HCT116 (cell line): ENCODE data around the gene C16orf78. TPM values are rescaled to one million over a fixed set of nuclear protein-coding genes. Genes with fewer than 3 reads are reported as not detected.

Source experiments
- ATAC-seq: fragments of 200-7000 bp; cut with Tn5 transposase; 2 replicates; pipeline ENCODE4 v1.9.1; 2020; ENCODE audit warnings: mild to moderate bottlenecking, moderate library complexity
- BruUV-seq: library from RNA; stranded (reverse); fragments of 400-500 nt; replicated peaks from 2 replicates; lab custom pipeline; 2021; lab: Mats Ljungman, UMichigan
- CTCF ChIA-PET: fragments of 300-600 bp; sonication (Branson Sonifier 250); formaldehyde crosslinking; loops from one replicate; lab custom pipeline; 2021; ENCODE audit warnings: antibody characterized with exemption; lab: Charles Lee
- POLR2A ChIA-PET: fragments of 300-600, 350-600 bp; sonication (Branson Sonifier 250); formaldehyde crosslinking; loops from one replicate; lab custom pipeline; 2021; ENCODE audit warnings: antibody characterized with exemption; lab: Charles Lee
- RAD21 ChIA-PET, 2 experiments: fragments of 300-600 bp; sonication (Branson Sonifier 250); formaldehyde crosslinking; loops; one replicate each; lab custom pipeline; 2023; ENCODE audit warnings: low total read pairs in 2 of 2; ENCODE audit not compliant: uncharacterized antibody in 2 of 2, unreplicated experiment in 2 of 2, low non-redundant PET in 1 of 2; lab: Charles Lee
- DNase-seq: peaks from one replicate; pipeline ENCODE4 v3.0.0-alpha.2; 2010; ENCODE audit warnings: low read depth, low spot score
- H2AFZ ChIP-seq: fragments of 200-600 bp; shearing (Covaris generic), sonication (generic); 2 replicates; pipeline ENCODE4 v1.6.1; 2017; ENCODE audit warnings: low read depth, mixed run types, mixed read lengths, antibody characterized with exemption, low read length; ENCODE audit not compliant: poor library complexity, severe bottlenecking
- H3K27ac ChIP-seq: 2 replicates; pipeline ENCODE4 v1.5.1; 2012; ENCODE audit warnings: low read depth, low read length
- H3K27me3 ChIP-seq: fragments of 200-600 bp; sonication (generic); 2 replicates; pipeline ENCODE4 v1.6.1; 2016; ENCODE audit warnings: mixed run types, low read length, mixed read lengths; ENCODE audit not compliant: insufficient read depth
- H3K36me3 ChIP-seq, 2 experiments: fragments of 200-500 bp in 1 of 2; fragments of 200-600 bp in 1 of 2; sonication (Bioruptor generic) in 1 of 2; sonication (generic) in 1 of 2; 2 replicates each; pipeline versions ENCODE4 v1.5.1 to v1.6.1; 2014 to 2016; ENCODE audit warnings: low read length in 2 of 2, inconsistent platforms in 1 of 2, mixed read lengths in 1 of 2, mixed run types in 1 of 2; ENCODE audit not compliant: insufficient read depth in 2 of 2, control insufficient read depth in 1 of 2
- H3K4me1 ChIP-seq, 2 experiments: fragments of 200-600 bp in 1 of 2; sonication (generic) in 1 of 2; 2 replicates each; pipeline versions ENCODE4 v1.5.1 to v1.6.1; 2012 to 2017; ENCODE audit warnings: low read length in 2 of 2, inconsistent platforms in 1 of 2, mild to moderate bottlenecking in 1 of 2, mixed read lengths in 1 of 2, mixed run types in 1 of 2, moderate library complexity in 1 of 2; ENCODE audit not compliant: insufficient read depth in 2 of 2, control insufficient read depth in 1 of 2
- H3K4me2 ChIP-seq: fragments of 200-600 bp; sonication (generic); 2 replicates; pipeline ENCODE4 v1.6.1; 2017; ENCODE audit warnings: mixed run types, low read length, mixed read lengths
- H3K4me3 ChIP-seq, 2 experiments: fragments of 200-600 bp in 1 of 2; sonication (generic) in 1 of 2; replicated peaks in 1 of 2; 2 replicates each; pipeline ENCODE4 v1.5.1; 2011 to 2016; ENCODE audit warnings: low read length in 2 of 2, control low read depth in 1 of 2, low read depth in 1 of 2, mild to moderate bottlenecking in 1 of 2, mixed read lengths in 1 of 2, mixed run types in 1 of 2
- H3K79me2 ChIP-seq: fragments of 200-600 bp; sonication (generic); 2 replicates; pipeline ENCODE4 v1.6.1; 2017; ENCODE audit warnings: mild to moderate bottlenecking, mixed run types, low read length, moderate library complexity, mixed read lengths; ENCODE audit not compliant: insufficient read depth
- H3K9ac ChIP-seq: fragments of 200-600 bp; sonication (generic); 2 replicates; pipeline ENCODE4 v1.6.1; 2016; ENCODE audit warnings: low read length, mixed read lengths
- H3K9me2 ChIP-seq: fragments of 200-600 bp; sonication (generic), shearing (Covaris generic); 2 replicates; pipeline ENCODE4 v1.6.1; 2017; ENCODE audit warnings: mixed run types, mild to moderate bottlenecking, moderate library complexity; ENCODE audit not compliant: insufficient read depth
- H3K9me3 ChIP-seq, 2 experiments: fragments of 200-500 bp in 1 of 2; fragments of 200-600 bp in 1 of 2; sonication (Bioruptor generic) in 1 of 2; sonication (generic) in 1 of 2; 2 replicates each; pipeline ENCODE4 v1.6.1; 2014 to 2017; ENCODE audit warnings: low read length in 2 of 2, mixed read lengths in 2 of 2, inconsistent platforms in 1 of 2, low read depth in 1 of 2, mild to moderate bottlenecking in 1 of 2, mixed run types in 1 of 2, moderate library complexity in 1 of 2; ENCODE audit not compliant: control insufficient read depth in 1 of 2, insufficient read depth in 1 of 2
- H4K20me1 ChIP-seq: fragments of 200-600 bp; sonication (generic), shearing (Covaris generic); 2 replicates; pipeline ENCODE4 v1.6.1; 2017; ENCODE audit warnings: mixed run types, mild to moderate bottlenecking, moderate library complexity; ENCODE audit not compliant: insufficient read depth
- ELF1 ChIP-seq: IDR thresholded peaks from 2 replicates; pipeline ENCODE4 v1.6.1; 2012; ENCODE audit warnings: low read depth, borderline replicate concordance
- EZH2 ChIP-seq: fragments of 200-600 bp; sonication (generic); IDR thresholded peaks from 2 replicates; pipeline ENCODE4 v1.6.1; 2017; ENCODE audit warnings: antibody characterized with exemption, mixed run types
- JUND ChIP-seq: IDR thresholded peaks from 2 replicates; pipeline ENCODE4 v1.6.1; 2012
- POLR2AphosphoS5 ChIP-seq: IDR thresholded peaks from 2 replicates; pipeline ENCODE4 v1.6.1; 2011; ENCODE audit warnings: mild to moderate bottlenecking, low read depth, low read length, moderate library complexity
- SRF ChIP-seq: IDR thresholded peaks from 2 replicates; pipeline ENCODE4 v1.6.1; 2012; ENCODE audit warnings: low read depth
- TCF7L2 ChIP-seq: IDR thresholded peaks from 2 replicates; pipeline ENCODE4 v1.7.0; 2011; ENCODE audit warnings: borderline replicate concordance, inconsistent platforms; ENCODE audit not compliant: insufficient read depth, insufficient read length; ENCODE audit errors: extremely low read depth
- YY1 ChIP-seq: IDR thresholded peaks from 2 replicates; pipeline ENCODE4 v1.6.1; 2011; ENCODE audit warnings: low read length, low read depth, moderate library complexity, mild to moderate bottlenecking; ENCODE audit not compliant: insufficient replicate concordance; ENCODE audit errors: extremely low read depth
- intact Hi-C: fragments of 100-400 bp; cut with micrococcal nuclease; formaldehyde crosslinking; loops from 2 replicates; pipeline ENCODE4 v1.10.0; 2022
- total RNA-seq: library from RNA; stranded (reverse); gene quantifications from one replicate; pipeline ENCODE4 v1.2.1, GENCODE V29; 2021; ENCODE audit not compliant: unreplicated experiment
- TF ChIP-seq, protein P1 (sequence below): IDR thresholded peaks from 2 replicates; pipeline ENCODE4 v1.6.1; 2011; ENCODE audit warnings: mild to moderate bottlenecking, low read length, moderate library complexity; ENCODE audit not compliant: insufficient replicate concordance; ENCODE audit errors: extremely low read depth
- TF ChIP-seq, protein P2 (sequence below): IDR thresholded peaks from 2 replicates; pipeline ENCODE4 v1.6.1; 2012
- TF ChIP-seq, protein P3 (sequence below): IDR thresholded peaks from 2 replicates; pipeline ENCODE4 v1.6.1; 2012
- TF ChIP-seq, protein P4 (sequence below): IDR thresholded peaks from 2 replicates; pipeline ENCODE4 v1.6.1; 2012; ENCODE audit warnings: low read depth

C16orf78 gene
- total RNA-seq, 1 experiment from 2014 or later, result not detected

DNA sequence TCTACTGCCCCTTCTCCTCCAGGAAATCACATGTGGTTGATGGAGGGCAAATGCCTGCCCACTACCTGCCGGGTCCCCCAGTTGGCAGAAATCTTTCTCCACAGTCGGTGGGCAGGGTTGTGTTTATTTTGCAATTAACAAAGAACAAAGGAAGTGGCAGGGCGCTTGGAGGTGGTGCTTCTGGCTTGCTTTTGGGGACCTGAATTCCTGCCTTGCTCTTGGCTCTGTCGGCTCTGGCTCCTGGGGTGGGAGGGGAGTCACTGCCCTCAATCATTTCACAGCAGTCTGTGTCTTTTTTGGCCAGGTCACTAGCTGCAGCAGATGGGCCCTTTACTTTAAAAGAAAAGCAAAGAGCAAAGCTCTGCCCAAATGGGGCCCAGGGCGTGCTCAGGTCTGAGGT is 69.2 kb downstream of the C16orf78 start:
- TF ChIP-seq SRF (no peak), POLR2AphosphoS5 (no peak), TCF7L2 (no peak), ELF1 (no peak)
- TF ChIP-seq, protein P1, sequence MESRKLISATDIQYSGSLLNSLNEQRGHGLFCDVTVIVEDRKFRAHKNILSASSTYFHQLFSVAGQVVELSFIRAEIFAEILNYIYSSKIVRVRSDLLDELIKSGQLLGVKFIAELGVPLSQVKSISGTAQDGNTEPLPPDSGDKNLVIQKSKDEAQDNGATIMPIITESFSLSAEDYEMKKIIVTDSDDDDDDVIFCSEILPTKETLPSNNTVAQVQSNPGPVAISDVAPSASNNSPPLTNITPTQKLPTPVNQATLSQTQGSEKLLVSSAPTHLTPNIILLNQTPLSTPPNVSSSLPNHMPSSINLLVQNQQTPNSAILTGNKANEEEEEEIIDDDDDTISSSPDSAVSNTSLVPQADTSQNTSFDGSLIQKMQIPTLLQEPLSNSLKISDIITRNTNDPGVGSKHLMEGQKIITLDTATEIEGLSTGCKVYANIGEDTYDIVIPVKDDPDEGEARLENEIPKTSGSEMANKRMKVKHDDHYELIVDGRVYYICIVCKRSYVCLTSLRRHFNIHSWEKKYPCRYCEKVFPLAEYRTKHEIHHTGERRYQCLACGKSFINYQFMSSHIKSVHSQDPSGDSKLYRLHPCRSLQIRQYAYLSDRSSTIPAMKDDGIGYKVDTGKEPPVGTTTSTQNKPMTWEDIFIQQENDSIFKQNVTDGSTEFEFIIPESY, result no peak
- TF ChIP-seq, protein P2, sequence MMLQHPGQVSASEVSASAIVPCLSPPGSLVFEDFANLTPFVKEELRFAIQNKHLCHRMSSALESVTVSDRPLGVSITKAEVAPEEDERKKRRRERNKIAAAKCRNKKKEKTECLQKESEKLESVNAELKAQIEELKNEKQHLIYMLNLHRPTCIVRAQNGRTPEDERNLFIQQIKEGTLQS, result no peak
- ATAC-seq, result no peak
- H2AFZ ChIP-seq, result no peak overlapping the region
- no peaks in the 10 kb centered on the region for H4K20me1 ChIP-seq
- ChIA-PET CTCF (no interaction called here), POLR2A (no interaction called here), RAD21 (no interaction called here)
- no peak overlapping the region for H3K27ac ChIP-seq
- H3K9me3 ChIP-seq, result no peaks in the 10 kb centered on the region
- H3K79me2 ChIP-seq, result no peaks in the 10 kb centered on the region
- H3K4me1 ChIP-seq, result no peaks in the 10 kb centered on the region
- DNase-seq, result no peak
- H3K9me2 ChIP-seq, result no peaks in the 10 kb centered on the region
- intact Hi-C loops, result no loop called here
- no peak overlapping the region for H3K4me2 ChIP-seq
- no peak overlapping the region for H3K4me3 ChIP-seq
- H3K9ac ChIP-seq, result no peak overlapping the region
- BruUV-seq, result no TSS peak
- H3K27me3 ChIP-seq, result peaks cover 66% of the 10 kb centered on the region
- no peaks in the 10 kb centered on the region for H3K36me3 ChIP-seq

DNA sequence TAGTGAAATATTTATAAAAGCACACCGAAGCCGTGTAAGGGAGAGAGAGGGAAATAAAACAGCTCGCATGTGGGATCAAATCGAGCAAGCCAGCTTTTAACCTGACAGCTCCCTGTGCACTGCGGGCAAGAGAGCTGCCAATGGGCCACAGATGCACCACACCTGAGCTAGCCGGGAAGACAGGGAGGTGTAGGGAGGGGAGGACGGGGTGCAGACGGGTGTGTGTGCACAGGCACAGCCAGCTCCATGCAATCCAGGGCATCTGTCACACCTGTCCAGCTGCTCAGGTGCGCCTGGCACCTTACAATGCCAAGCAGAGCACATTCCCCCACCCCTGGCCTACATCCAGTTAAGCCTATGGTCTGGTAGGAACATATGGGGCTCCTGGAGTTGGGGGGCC is 70.0 kb downstream of the C16orf78 start:
- RAD21 ChIA-PET, result no interaction called here
- Histone ChIP-seq H3K9ac (no peak overlapping the region), H3K4me3 (no peak overlapping the region), H3K4me1 (no peaks in the 10 kb centered on the region), H3K27me3 (peaks cover 69% of the 10 kb centered on the region), H3K79me2 (no peaks in the 10 kb centered on the region), H3K4me2 (no peak overlapping the region), H3K9me2 (no peaks in the 10 kb centered on the region), H3K27ac (no peak overlapping the region), H3K36me3 (no peaks in the 10 kb centered on the region), H3K9me3 (no peaks in the 10 kb centered on the region), H4K20me1 (no peaks in the 10 kb centered on the region), H2AFZ (no peak overlapping the region)
- ATAC-seq, result no peak
- intact Hi-C loops, result no loop called here
- CTCF ChIA-PET, result no interaction called here
- DNase-seq, result no peak
- no TSS peak for BruUV-seq
- POLR2A ChIA-PET, result no interaction called here
- TF ChIP-seq ELF1, result no peak
- no peak for TF ChIP-seq JUND
- TF ChIP-seq, protein P3, sequence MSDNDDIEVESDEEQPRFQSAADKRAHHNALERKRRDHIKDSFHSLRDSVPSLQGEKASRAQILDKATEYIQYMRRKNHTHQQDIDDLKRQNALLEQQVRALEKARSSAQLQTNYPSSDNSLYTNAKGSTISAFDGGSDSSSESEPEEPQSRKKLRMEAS, result no peak
- TF ChIP-seq EZH2, result no peak
- TF ChIP-seq, protein P2, result no peak
- no peak for TF ChIP-seq POLR2AphosphoS5
- TF ChIP-seq, protein P4, sequence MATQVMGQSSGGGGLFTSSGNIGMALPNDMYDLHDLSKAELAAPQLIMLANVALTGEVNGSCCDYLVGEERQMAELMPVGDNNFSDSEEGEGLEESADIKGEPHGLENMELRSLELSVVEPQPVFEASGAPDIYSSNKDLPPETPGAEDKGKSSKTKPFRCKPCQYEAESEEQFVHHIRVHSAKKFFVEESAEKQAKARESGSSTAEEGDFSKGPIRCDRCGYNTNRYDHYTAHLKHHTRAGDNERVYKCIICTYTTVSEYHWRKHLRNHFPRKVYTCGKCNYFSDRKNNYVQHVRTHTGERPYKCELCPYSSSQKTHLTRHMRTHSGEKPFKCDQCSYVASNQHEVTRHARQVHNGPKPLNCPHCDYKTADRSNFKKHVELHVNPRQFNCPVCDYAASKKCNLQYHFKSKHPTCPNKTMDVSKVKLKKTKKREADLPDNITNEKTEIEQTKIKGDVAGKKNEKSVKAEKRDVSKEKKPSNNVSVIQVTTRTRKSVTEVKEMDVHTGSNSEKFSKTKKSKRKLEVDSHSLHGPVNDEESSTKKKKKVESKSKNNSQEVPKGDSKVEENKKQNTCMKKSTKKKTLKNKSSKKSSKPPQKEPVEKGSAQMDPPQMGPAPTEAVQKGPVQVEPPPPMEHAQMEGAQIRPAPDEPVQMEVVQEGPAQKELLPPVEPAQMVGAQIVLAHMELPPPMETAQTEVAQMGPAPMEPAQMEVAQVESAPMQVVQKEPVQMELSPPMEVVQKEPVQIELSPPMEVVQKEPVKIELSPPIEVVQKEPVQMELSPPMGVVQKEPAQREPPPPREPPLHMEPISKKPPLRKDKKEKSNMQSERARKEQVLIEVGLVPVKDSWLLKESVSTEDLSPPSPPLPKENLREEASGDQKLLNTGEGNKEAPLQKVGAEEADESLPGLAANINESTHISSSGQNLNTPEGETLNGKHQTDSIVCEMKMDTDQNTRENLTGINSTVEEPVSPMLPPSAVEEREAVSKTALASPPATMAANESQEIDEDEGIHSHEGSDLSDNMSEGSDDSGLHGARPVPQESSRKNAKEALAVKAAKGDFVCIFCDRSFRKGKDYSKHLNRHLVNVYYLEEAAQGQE, result no peak
- TF ChIP-seq YY1, result no peak
